ENCODE data around the gene CST6. TPM values are rescaled to one million over a fixed set of nuclear protein-coding genes. Genes with fewer than 3 reads are reported as not detected.

Gene CST6
- total and polyA plus RNA-seq, 2 of the 13 experiments (the other 11 are each of a cell fraction or from before 2014, with no cell fraction given): not detected

DNA sequence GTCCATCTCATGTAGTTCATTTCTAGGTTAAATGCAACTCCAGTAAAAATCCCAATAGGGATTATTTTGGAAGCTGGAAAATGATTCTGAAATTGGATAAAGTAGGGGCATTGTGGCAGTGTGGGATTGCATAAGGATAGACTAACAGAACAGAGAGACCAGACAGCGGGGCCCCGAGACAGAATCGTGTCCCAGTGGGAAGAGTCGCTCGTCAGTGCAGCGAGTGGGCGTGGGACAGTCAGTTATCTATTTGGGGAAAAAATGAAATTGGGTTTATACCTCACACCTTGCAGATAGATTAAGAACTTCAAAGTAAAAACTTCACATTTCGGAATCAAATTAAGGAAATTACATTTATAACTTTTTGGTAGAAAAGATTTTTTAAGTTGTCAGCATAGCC, 39.7 kb upstream of the CST6 start:
- H3K36me3 ChIP-seq (replicated peaks in 1 of 2; ENCODE audit: control insufficient read depth in 1 of 2, insufficient read depth in 2 of 2, low read length in 2 of 2): peaks cover 10 to 26% of the 10 kb centered on the region in 2 experiments
- intact Hi-C loops (cut with micrococcal nuclease; ENCODE audit: unreplicated experiment): no loop called here
- no peaks in the 10 kb centered on the region for H3K79me2 ChIP-seq (ENCODE audit: insufficient read depth, low read length)
- H2AFZ ChIP-seq (ENCODE audit: low read length): no peak overlapping the region
- ATAC-seq: no peak
- in situ Hi-C loops (cut with HindIII; ENCODE audit: extremely low pct_ligation_motif_present, low pct_unique_long_range_greater_than_20kb): no loop called here
- ChIA-PET POLR2A (no interaction called here), CTCF (ENCODE audit: low intra/inter-chr PET ratio, low total read pairs) (no interaction called here)
- no peaks in the 10 kb centered on the region; a peak in 1 of 5 replicates for H3K27me3 ChIP-seq (ENCODE audit: control insufficient read depth in 1 of 2, insufficient read depth in 2 of 2, low read length in 2 of 2)
- WGBS (ENCODE audit: low lambda C conversion rate): 96% methylated on average over 8 of the region's 8 CpGs
- H3K4me2 ChIP-seq (ENCODE audit: low read depth, low read length): no peak overlapping the region
- no peak overlapping the region for H3K9ac ChIP-seq (ENCODE audit: insufficient read depth, low read depth, low read length)
- no peaks in the 10 kb centered on the region for H3K9me3 ChIP-seq (ENCODE audit: low read length)
- H4K20me1 ChIP-seq (ENCODE audit: insufficient read depth, low read length): no peaks in the 10 kb centered on the region
- no peak for TF ChIP-seq REXO4 (CRISPR knock-in tag; IDR thresholded peaks at IDR 0.05; ENCODE audit: borderline replicate concordance)
- TF ChIP-seq ZNF777 (CRISPR knock-in tag; IDR thresholded peaks at IDR 0.05): no peak
- H3K4me3 ChIP-seq (replicated peaks in 1 of 3; ENCODE audit: insufficient read depth in 1 of 3, low read depth in 2 of 3, low read length in 3 of 3): no peak overlapping the region
- no peak for FAIRE-seq
- no peak for DNase-seq (ENCODE audit: low spot score)
- no peak overlapping the region for H3K27ac ChIP-seq (ENCODE audit: extremely low read length, insufficient read depth, low read length)
- no peaks in the 10 kb centered on the region for H3K4me1 ChIP-seq (ENCODE audit: insufficient read depth, low read length)
- no TSS peak for BruUV-seq (replicated peaks)

DNA sequence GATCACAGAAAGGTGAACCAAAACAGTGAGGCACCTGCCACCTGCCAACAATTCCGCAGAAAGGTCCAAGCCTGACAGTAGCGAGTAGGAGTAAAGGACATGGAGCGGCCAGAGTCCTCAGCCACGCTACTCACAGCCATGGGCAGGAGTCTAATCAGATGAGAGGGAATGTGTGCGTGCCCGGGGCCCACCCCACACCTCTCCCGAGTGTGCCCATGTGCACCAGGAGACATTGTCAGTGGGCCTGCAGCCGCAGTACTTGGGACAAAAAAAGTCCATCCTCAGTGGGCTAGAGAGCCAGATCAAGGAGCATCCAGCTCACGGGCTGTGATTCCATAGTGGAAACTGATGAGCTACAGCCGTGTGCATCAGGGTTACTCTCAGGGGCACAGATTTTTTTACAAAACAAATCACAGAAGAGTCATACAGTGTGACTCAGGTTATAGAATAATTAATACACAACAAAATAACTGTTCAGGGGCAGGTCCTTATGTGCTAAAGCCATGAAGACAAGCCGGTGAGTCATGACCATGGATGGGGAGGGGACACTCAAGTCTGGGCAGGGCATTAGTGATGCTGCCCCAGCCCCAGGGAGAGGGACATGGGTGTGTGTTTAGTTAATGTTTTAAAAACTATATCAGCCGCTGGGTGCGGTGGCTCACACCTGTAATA, 38.2 kb upstream of the CST6 start:
- 96% methylated on average over 12 of the region's 13 CpGs for WGBS (ENCODE audit: low lambda C conversion rate)
- H3K4me3 ChIP-seq (replicated peaks in 1 of 3; ENCODE audit: insufficient read depth in 1 of 3, low read depth in 2 of 3, low read length in 3 of 3): no peak overlapping the region
- intact Hi-C loops (cut with micrococcal nuclease; ENCODE audit: unreplicated experiment): no loop called here
- BruUV-seq (replicated peaks): no TSS peak
- H3K27ac ChIP-seq (ENCODE audit: extremely low read length, insufficient read depth, low read length): no peak overlapping the region
- peaks cover 5 to 27% of the 10 kb centered on the region in 2 experiments for H3K36me3 ChIP-seq (replicated peaks in 1 of 2; ENCODE audit: control insufficient read depth in 1 of 2, insufficient read depth in 2 of 2, low read length in 2 of 2)
- no peaks in the 10 kb centered on the region for H3K4me1 ChIP-seq (ENCODE audit: insufficient read depth, low read length)
- CTCF ChIA-PET (ENCODE audit: low intra/inter-chr PET ratio, low total read pairs): no interaction called here
- DNase-seq (ENCODE audit: low spot score) (no peak), ATAC-seq (no peak), FAIRE-seq (no peak)
- H3K27me3 ChIP-seq (ENCODE audit: control insufficient read depth in 1 of 2, insufficient read depth in 2 of 2, low read length in 2 of 2): no peaks in the 10 kb centered on the region
- H3K9me3 ChIP-seq (ENCODE audit: low read length): no peaks in the 10 kb centered on the region
- no peak overlapping the region for H3K4me2 ChIP-seq (ENCODE audit: low read depth, low read length)
- no peak overlapping the region for H2AFZ ChIP-seq (ENCODE audit: low read length)
- no peaks in the 10 kb centered on the region for H4K20me1 ChIP-seq (ENCODE audit: insufficient read depth, low read length)
- POLR2A ChIA-PET: no interaction called here
- in situ Hi-C loops (cut with HindIII; ENCODE audit: extremely low pct_ligation_motif_present, low pct_unique_long_range_greater_than_20kb): no loop called here
- H3K79me2 ChIP-seq (ENCODE audit: insufficient read depth, low read length): no peaks in the 10 kb centered on the region
- H3K9ac ChIP-seq (ENCODE audit: insufficient read depth, low read depth, low read length): no peak overlapping the region
- TF ChIP-seq FLYWCH1 (CRISPR knock-in tag; IDR thresholded peaks at IDR 0.05) (no peak), TAF1 (CRISPR knock-in tag; IDR thresholded peaks at IDR 0.05) (no peak), ZNF552 (CRISPR knock-in tag; IDR thresholded peaks at IDR 0.05; ENCODE audit: borderline replicate concordance) (no peak), ZBTB3 (CRISPR knock-in tag; IDR thresholded peaks at IDR 0.05; ENCODE audit: borderline replicate concordance, low read depth) (no peak), ZNF772 (CRISPR knock-in tag; IDR thresholded peaks at IDR 0.05) (no peak), PAWR (CRISPR knock-in tag; IDR thresholded peaks at IDR 0.05; ENCODE audit: borderline replicate concordance) (no peak)
- TF ChIP-seq, protein P1, sequence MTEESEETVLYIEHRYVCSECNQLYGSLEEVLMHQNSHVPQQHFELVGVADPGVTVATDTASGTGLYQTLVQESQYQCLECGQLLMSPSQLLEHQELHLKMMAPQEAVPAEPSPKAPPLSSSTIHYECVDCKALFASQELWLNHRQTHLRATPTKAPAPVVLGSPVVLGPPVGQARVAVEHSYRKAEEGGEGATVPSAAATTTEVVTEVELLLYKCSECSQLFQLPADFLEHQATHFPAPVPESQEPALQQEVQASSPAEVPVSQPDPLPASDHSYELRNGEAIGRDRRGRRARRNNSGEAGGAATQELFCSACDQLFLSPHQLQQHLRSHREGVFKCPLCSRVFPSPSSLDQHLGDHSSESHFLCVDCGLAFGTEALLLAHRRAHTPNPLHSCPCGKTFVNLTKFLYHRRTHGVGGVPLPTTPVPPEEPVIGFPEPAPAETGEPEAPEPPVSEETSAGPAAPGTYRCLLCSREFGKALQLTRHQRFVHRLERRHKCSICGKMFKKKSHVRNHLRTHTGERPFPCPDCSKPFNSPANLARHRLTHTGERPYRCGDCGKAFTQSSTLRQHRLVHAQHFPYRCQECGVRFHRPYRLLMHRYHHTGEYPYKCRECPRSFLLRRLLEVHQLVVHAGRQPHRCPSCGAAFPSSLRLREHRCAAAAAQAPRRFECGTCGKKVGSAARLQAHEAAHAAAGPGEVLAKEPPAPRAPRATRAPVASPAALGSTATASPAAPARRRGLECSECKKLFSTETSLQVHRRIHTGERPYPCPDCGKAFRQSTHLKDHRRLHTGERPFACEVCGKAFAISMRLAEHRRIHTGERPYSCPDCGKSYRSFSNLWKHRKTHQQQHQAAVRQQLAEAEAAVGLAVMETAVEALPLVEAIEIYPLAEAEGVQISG (CRISPR knock-in tag; IDR thresholded peaks at IDR 0.05): no peak
- TF ChIP-seq, protein P2, sequence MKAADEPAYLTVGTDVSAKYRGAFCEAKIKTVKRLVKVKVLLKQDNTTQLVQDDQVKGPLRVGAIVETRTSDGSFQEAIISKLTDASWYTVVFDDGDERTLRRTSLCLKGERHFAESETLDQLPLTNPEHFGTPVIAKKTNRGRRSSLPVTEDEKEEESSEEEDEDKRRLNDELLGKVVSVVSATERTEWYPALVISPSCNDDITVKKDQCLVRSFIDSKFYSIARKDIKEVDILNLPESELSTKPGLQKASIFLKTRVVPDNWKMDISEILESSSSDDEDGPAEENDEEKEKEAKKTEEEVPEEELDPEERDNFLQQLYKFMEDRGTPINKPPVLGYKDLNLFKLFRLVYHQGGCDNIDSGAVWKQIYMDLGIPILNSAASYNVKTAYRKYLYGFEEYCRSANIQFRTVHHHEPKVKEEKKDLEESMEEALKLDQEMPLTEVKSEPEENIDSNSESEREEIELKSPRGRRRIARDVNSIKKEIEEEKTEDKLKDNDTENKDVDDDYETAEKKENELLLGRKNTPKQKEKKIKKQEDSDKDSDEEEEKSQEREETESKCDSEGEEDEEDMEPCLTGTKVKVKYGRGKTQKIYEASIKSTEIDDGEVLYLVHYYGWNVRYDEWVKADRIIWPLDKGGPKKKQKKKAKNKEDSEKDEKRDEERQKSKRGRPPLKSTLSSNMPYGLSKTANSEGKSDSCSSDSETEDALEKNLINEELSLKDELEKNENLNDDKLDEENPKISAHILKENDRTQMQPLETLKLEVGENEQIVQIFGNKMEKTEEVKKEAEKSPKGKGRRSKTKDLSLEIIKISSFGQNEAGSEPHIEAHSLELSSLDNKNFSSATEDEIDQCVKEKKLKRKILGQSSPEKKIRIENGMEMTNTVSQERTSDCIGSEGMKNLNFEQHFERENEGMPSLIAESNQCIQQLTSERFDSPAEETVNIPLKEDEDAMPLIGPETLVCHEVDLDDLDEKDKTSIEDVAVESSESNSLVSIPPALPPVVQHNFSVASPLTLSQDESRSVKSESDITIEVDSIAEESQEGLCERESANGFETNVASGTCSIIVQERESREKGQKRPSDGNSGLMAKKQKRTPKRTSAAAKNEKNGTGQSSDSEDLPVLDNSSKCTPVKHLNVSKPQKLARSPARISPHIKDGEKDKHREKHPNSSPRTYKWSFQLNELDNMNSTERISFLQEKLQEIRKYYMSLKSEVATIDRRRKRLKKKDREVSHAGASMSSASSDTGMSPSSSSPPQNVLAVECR (CRISPR knock-in tag; IDR thresholded peaks at IDR 0.05; ENCODE audit: borderline replicate concordance): no peak

Data from HepG2 (cell line).